NCI-H345 treated with DMSO at 0.1 percent for 48 hours (cell line): ENCODE measurements around the gene SLC33A1.
"Not testable (repeated sequence)": the region's sequence is repeated elsewhere in the genome, so short reads cannot be mapped to it uniquely, and the experiment has no call there.

Experiments used
- DNase-seq: peaks from one replicate; lab custom pipeline; 2025; ENCODE audit not compliant: unreplicated experiment; lab: John Stamatoyannopoulos, UW

Gene SLC33A1

DNA sequence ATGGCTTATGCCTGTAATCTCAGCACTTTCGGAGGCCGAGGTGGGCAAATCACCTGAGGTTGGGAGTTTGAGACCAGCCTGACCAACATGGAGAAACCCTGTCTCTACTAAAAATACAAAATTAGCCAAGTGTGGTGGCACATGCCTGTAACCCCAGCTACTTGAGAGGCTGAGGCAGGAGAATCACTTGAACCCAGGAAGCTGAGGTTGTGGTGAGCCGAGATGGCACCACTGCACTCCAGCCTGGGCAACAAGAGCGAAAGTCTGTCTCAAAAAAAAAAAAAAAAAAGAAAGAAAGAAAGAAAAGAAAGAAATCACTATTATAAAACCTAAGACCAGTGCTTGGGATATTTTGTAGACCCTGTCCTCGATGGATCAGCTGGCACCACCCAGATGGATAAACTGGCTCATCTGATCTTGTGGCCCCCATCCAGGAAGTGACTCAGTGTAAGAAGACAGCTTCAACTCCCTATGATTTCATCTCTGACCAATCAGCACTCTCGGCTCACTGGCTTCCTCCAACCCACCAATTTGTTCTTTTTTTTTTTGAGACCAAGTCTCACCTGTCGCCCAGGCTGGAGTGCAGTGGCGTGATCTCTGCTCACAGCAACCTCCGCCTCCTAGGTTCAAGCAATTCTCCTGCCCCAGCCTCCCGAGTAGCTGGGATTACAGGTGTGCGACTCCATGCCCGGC lies 8.2 kb upstream of the SLC33A1 start:
- DNase-seq, result not testable (repeated sequence)

GRCh38 chr3:155861476-155862183 lies 7.4 kb upstream of the SLC33A1 start:
- DNase-seq, result no peak

DNA sequence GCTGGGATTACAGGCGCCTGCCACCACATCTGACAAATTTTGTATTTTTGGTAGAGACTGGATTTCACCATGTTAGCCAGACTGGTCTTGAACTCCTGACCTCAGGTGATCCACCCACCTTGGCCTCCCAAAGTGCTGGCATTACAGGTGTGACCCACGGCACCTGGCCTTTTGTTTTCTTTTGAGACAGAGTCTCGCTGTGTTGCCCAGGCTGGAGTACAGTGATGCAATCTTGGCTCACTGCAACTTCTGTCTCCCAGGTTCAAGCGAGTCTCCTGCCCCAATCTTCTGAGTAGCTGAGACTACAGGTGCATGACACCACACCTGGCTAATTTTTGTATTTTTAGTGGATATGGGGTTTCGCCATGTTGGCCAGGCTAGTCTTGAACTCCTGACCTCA lies 6.2 kb upstream of the SLC33A1 start:
- not testable (repeated sequence) for DNase-seq

DNA sequence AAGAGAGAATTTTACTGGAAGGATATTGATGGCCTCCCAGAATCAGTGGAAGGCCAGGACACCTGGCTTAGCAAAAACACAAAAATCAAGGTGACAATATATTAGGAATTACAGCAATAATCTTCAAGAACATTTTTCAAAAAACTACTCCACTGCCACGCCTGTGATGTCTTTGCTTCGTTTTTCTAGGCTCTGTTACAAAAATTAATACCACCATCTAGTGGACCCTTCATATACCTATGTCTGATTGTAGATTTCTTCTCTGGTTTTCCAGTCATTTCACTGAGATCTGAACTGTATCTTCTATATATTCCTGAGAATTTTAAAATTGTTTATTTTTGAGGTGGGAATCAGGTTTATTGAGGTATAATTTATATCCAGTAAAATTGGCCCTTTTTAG lies 5.6 kb upstream of the SLC33A1 start:
- no peak for DNase-seq

DNA sequence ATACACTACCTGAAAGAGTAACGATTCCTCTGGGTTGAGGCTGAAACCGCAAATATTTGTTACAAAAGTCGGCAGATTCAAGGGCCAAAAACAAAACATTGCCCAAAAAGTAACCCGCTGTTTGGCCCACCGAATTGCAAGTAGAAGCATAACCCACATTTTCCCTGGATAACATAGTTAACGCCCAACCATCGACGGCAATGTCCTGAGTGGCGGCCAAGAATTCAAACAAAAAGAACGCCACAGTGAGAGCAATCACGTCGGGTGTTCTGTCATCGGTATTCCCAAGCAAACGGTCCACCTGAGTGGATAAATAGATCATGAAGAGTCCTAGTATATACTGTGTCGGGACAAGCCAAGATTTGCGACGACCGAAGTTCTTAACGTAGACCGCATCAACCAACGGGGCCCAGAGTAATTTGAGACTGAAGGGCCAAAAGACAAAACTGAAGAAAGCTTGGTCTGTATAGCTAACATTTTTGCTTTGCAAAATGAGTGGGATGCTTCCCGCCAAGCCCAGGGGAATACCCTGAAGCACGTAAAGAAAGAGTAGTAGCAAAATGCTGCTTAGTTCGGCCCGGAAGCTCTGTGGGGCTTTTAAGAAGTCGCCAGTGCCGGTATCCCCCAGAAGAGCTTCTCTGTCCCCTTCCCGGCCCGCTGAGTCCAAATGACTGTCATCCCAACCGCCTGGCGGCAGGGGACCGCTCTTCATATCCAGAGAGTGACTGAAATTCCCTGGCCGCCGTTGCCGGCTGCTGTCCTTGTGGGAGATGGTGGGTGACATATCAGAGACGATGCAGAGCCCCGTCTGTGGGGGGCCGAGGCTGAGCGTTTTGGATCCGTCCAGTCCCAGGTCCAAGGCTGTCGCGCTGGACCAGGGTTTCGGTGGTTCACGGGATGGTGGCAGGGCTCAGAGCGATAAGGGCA lies 750 bp downstream of the SLC33A1 start:
- no peak for DNase-seq

DNA sequence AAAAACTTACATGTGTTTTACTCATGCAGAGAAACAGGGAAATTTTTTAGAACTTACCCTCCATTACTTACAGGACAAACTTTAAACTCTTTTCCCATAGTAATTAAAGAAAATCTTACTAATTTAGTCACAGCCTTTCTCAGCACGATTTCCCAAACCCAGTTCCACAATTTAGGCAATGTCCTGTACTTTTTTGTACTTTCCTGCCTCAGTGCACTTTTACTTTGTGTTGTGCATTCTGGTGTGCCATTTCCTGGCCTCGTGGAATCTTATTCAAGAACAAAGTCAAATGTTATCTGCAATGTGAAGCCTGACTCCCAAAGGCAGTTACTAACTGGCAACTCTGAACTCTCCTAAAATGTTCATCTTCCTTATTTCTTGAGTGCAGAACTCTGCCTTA lies 1.9 kb downstream of the SLC33A1 start:
- DNase-seq, result no peak

- DNase-seq, result not testable (repeated sequence)
Measured at GRCh38 chr3:155849404-155849803, 4.8 kb downstream of the SLC33A1 start.

DNA sequence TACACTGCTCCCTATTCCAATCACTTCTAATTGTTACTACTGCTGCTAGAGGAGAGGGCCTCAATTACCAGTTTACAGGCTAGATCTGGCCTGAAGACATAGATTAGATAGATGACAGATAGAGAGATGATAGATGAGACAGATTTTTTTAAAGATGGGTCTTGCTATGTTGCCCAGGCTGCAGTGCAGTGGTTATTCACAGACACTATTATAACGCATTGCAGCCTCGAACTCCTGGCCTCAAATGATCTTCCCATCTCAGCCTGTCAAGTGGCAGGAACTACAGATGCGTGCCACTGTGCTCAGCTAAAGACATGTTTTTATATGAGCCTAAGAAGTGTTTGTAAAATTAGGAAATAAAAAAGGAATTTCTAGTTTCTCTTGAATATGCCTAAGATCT lies 6.2 kb downstream of the SLC33A1 start:
- DNase-seq, result no peak

DNA sequence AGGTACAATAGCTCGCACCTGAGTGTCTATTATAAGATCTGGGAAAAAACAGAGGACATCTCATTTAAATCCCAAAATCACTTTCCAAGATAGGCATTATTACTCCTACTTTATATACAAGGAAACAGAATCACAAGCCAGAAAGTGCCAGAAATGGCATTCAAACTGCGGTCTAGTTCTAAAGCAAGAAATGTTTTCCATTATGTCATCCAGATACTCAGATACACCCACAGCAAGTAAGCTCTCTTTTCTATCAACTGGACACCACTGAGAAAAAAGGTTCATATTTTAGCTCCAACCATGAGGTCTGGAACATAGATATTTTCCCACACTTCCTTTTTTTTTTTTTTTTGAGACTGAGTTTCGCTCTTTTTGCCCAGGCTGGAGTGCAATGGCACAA lies 8.1 kb downstream of the SLC33A1 start:
- no peak for DNase-seq

GRCh38 chr3:155843569-155843968 lies 10.7 kb downstream of the SLC33A1 start:
- DNase-seq, result no peak

DNA sequence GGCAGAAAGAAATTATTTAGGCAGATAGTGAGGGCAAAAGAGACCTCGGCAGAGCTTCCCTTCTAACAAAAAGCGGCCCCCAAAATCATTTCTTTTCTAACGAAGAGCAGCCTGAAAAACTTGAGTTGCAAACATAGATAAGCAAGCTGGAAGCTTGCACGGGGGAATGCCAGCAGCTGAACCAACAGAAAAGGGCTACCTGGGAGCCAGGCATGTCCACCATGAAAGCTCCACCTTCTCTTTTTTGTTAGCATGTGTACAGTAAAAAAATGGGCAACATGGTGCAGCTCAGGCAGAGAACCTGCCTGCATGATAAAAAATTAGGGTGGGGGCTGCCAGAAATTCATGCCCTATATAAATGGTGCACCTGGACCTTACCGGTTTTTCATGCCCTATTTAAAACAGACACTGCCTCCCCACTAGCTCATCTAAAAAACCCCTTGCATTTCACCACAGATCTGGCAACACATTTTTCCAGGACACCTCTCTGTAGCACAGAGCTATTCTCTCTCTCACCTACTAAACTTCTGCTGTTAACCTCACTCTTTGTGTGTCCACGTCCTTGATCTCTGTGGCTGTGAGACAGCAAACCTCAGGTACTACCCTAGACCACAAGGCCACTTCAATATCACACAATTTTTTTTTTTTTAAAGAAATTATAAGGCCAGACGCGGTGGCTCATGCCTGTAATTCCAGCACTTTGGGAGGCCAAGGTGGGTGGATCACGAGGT lies 18.7 kb downstream of the SLC33A1 start:
- DNase-seq, result no peak

DNA sequence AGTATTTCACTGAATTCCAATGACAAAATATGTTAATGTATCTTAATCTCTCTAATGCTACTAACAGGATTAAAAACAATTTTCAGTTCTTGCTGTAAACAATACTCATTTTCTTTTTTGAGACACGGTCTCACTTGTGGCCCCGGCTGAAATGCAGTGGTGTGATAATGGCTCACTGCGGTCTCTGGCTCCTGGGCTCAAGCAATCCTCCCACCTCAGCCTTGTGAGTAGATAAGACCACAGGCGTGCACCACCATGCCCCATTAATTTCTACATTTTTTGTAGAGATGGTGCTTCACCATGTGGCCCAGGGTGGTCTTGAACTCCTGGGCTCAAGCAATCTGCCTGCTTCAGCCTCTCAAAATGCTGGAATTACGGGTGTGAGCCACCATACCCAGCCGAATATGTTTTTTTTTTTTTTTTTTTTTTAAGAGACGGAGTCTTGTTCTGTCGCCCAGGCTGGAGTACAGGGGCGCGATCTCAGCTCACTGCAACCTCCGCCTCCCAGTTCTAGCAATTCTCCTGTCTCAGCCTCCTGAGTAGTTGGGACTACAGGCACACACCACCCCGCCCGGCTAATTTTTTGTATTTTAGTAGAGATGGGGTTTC lies 25.6 kb downstream of the SLC33A1 start:
- DNase-seq, result not testable (repeated sequence)

DNA sequence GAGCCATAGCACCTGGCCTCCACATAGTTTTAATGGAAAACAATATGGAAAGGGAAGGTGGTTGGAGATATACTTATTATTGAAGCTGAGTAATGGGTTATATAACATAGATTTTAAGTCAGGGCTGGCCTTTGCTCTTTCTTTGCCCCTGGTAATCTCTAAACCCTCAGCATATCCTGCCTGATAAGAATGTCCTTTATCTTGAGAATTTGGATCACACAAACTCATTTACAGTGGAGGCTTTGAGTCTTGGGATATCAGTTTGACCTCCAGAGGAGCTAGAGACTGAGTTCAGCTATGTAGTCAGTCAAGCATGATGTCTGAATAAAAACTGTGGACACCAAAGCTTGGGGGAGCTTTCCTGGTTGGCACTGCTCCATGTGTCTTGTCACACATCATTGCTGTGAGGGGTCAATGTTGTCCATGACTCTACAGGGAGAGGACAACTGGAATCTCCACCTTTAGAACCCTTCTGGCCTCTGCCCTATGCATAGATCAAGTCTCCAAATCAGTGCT lies 39.1 kb downstream of the SLC33A1 start:
- no peak for DNase-seq

GRCh38 chr3:155813224-155813623 lies 41.0 kb downstream of the SLC33A1 start:
- DNase-seq, result not testable (repeated sequence)

DNA sequence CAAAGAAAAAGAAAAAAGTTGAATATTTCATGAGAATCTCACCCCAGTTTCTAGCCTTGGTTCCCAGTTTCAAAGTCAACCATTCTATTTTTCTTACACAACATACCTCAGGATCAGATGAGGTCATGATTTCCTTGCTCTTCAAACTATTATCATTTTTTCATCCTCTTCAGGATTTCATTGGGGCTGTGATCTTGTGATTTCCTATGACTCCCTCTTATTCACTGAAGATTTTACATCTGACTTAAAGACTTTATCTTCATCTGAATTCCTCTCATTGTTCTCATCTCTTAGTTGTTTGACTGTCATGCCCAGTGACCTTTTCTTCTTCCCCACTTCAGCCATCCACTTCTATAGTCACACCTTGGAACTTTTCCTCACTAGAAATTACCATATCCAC lies 45.0 kb downstream of the SLC33A1 start:
- no peak for DNase-seq

GRCh38 chr3:155807823-155808222 lies 46.4 kb downstream of the SLC33A1 start:
- no peak for DNase-seq

DNA sequence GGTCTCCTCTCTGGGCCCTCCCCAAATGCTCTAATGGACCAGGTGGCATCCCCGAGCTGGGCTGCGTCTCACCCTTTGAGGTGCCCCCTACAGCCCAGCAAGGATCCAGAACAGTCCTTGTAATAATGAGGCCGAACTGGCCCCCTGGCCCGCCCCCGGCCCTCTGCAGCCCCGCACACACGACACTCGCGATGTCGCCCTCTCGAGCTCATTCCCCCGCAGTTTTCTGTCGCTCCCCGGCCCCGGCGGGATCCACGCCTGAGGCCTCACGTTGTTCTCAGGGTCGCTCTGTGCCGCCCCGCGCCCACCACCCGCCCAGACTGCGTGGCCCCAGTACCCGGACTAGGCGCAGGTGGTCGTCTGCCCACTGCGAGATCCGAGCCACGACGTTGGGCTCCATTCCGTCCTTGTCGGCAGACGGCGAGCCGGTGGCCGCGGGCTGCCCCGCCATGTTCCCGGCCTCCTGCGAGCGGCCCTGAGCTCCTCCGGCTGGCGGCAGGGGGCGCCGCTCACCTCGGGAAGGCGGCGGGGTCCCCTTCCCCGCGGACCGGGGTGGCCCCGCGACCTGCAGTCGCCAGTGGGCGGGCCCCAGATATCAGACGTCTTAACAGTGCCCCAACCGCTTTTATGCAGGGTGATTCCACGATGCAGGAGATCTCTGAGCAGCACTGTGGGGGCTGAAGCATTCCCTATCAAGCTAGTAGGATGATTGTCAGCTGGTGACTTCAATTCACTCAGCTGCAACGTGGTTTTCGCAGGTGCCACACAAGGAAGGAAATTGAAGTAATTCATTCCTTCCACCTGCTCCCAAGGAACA lies 48.2 kb downstream of the SLC33A1 start, which contains the start of gene C3orf33:
Gene C3orf33, minus strand, starts transcription at position 477 of the 817 bp plus-strand sequence. Its CDS starts 26 bp downstream, at position 451.
- peak; percentile 25 for DNase-seq

- DNase-seq, result no peak
Measured at GRCh38 chr3:155805204-155805801, 48.9 kb downstream of the SLC33A1 start.

DNA sequence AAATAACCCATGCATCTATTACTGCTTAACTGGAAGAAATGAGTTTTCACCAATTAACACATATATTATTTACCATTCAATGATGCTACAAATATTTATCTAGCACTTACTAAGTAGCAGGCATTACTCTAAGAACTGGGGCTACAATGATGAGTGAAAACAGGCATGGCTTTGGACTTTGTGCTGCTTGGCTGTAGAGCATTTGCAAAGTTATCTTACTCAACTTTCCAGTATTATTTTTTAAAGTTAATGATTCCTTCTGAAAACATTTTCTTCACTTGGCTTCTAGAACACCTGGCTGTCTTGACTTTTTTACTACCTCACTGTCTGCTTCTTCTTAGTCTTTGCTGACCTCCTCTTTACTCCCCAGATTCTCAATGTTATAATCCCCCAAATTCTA lies 49.9 kb downstream of the SLC33A1 start:
- DNase-seq, result no peak
